ENCODE data around the gene MYO1D. TPM values are rescaled to one million over a fixed set of nuclear protein-coding genes. Genes with fewer than 3 reads are reported as not detected.

Gene MYO1D
- total RNA-seq, 2 experiments from 2014 or later, result 0.09 to 0.89 TPM

DNA sequence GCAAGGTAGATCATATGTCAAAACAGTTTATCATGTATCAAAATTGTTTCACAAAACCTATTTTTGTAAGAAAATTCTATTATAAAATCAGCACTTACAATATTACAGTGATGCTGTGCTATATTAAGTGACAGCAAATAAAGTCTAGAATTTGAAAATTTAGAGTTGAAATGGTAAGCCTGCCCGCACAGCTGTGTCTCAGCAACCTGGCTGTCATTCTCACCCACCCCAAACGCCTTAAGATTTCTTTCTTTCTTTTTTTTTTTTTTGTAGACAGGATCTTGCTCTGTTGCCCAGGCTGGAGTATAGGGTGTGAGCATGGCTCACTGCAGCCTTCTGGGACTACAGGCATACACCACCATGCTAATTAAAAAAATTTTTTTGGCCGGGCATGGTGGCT, 363.3 kb downstream of the MYO1D start:
- H3K79me2 ChIP-seq (ENCODE audit: insufficient read depth, low read depth, low read length), result no peaks in the 10 kb centered on the region
- ChIA-PET CTCF (ENCODE audit: unreplicated experiment) (no interaction called here), POLR2A (no interaction called here)
- no peaks in the 10 kb centered on the region for H3K36me3 ChIP-seq (ENCODE audit: insufficient read depth, low read length)
- no peak overlapping the region for H2AFZ ChIP-seq (ENCODE audit: low read length)
- no peak overlapping the region for H3K4me3 ChIP-seq (ENCODE audit: low read depth, low read length, poor library complexity, severe bottlenecking)
- no peak overlapping the region for H3K27ac ChIP-seq (ENCODE audit: low read depth, low read length, poor library complexity, severe bottlenecking)
- TF ChIP-seq EZH2phosphoT487 (IDR thresholded peaks at IDR 0.05; ENCODE audit: borderline replicate concordance, low read depth, low read length), result no peak
- TF ChIP-seq, protein P1, sequence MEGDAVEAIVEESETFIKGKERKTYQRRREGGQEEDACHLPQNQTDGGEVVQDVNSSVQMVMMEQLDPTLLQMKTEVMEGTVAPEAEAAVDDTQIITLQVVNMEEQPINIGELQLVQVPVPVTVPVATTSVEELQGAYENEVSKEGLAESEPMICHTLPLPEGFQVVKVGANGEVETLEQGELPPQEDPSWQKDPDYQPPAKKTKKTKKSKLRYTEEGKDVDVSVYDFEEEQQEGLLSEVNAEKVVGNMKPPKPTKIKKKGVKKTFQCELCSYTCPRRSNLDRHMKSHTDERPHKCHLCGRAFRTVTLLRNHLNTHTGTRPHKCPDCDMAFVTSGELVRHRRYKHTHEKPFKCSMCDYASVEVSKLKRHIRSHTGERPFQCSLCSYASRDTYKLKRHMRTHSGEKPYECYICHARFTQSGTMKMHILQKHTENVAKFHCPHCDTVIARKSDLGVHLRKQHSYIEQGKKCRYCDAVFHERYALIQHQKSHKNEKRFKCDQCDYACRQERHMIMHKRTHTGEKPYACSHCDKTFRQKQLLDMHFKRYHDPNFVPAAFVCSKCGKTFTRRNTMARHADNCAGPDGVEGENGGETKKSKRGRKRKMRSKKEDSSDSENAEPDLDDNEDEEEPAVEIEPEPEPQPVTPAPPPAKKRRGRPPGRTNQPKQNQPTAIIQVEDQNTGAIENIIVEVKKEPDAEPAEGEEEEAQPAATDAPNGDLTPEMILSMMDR (conservative IDR thresholded peaks at IDR 0.05; ENCODE audit: low read length), result no peak
- H3K4me2 ChIP-seq (ENCODE audit: low read length), result no peak overlapping the region
- no TSS peak for BruUV-seq (replicated peaks)
- H4K20me1 ChIP-seq (ENCODE audit: insufficient read depth, low read length), result no peaks in the 10 kb centered on the region
- peaks cover 17% of the 10 kb centered on the region for H3K4me1 ChIP-seq (ENCODE audit: insufficient read depth, low read length, poor library complexity, severe bottlenecking)
- no peak for DNase-seq (ENCODE audit: low spot score)
- H3K9me3 ChIP-seq (ENCODE audit: low read length), result no peaks in the 10 kb centered on the region
- H3K9me2 ChIP-seq (ENCODE audit: insufficient read depth, low read length), result no peaks in the 10 kb centered on the region
- intact Hi-C loops (cut with micrococcal nuclease; ENCODE audit: unreplicated experiment), result no loop called here

DNA sequence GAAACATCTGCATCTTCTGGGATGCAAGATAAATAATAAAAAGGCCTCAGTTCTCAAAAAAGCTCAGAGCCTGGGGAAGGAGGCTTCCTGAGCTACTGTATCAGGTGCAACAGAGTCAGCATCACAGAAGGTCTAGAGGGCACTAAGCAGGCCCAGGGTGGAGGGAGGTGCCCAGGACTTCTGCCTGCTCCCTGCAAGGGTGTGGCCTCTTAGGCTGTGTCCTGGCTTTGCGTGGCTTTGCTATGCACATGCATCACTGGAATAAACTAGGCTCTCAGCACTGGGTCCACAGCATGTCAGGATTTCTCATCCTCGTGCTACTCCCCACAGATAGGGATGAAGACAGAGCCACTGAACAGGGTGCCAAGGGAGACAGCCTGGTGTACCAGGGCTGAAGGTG, 364.6 kb downstream of the MYO1D start:
- H3K9me2 ChIP-seq (ENCODE audit: insufficient read depth, low read length), result no peaks in the 10 kb centered on the region
- peaks cover 17% of the 10 kb centered on the region for H3K4me1 ChIP-seq (ENCODE audit: insufficient read depth, low read length, poor library complexity, severe bottlenecking)
- no TSS peak for BruUV-seq (replicated peaks)
- H3K36me3 ChIP-seq (ENCODE audit: insufficient read depth, low read length), result no peaks in the 10 kb centered on the region
- no peaks in the 10 kb centered on the region for H3K9me3 ChIP-seq (ENCODE audit: low read length)
- H3K4me3 ChIP-seq (ENCODE audit: low read depth, low read length, poor library complexity, severe bottlenecking), result no peak overlapping the region
- no peak overlapping the region for H2AFZ ChIP-seq (ENCODE audit: low read length)
- CTCF ChIA-PET (ENCODE audit: unreplicated experiment), result no interaction called here
- H4K20me1 ChIP-seq (ENCODE audit: insufficient read depth, low read length), result no peaks in the 10 kb centered on the region
- DNase-seq (ENCODE audit: low spot score), result no peak
- intact Hi-C loops (cut with micrococcal nuclease; ENCODE audit: unreplicated experiment), result no loop called here
- no peak overlapping the region for H3K4me2 ChIP-seq (ENCODE audit: low read length)
- POLR2A ChIA-PET, result interaction anchor here (0.7 kb wide), 1 partner anchor 385 kb away, joined by 3 read pairs; no protein-coding TSS in a partner anchor
- H3K79me2 ChIP-seq (ENCODE audit: insufficient read depth, low read depth, low read length), result no peaks in the 10 kb centered on the region
- TF ChIP-seq, protein P1 (conservative IDR thresholded peaks at IDR 0.05; ENCODE audit: low read length), result no peak
- TF ChIP-seq EZH2phosphoT487 (IDR thresholded peaks at IDR 0.05; ENCODE audit: borderline replicate concordance, low read depth, low read length), result no peak
- no peak overlapping the region for H3K27ac ChIP-seq (ENCODE audit: low read depth, low read length, poor library complexity, severe bottlenecking)

DNA sequence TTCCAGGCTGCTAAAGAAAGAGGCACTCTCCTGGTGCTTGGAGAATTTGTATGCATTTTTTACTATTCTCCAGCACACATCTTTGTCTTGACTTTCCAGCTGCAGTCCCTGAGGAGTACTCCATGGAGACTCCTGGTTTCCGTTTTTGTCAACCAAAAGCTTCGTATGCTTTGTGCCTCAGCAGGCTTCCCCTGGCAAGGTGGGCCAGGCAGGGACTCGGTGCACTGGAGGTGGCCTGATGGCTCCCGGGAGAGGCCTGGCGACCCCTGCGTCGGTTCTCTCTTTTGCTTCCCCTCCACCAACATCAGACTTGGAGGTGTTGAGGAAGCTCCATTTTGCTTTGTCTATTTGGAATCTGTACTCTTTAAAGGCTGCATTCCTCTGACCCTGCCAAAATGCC, 366.5 kb downstream of the MYO1D start:
- TF ChIP-seq, protein P1 (conservative IDR thresholded peaks at IDR 0.05; ENCODE audit: low read length), result no peak
- no peak for TF ChIP-seq EZH2phosphoT487 (IDR thresholded peaks at IDR 0.05; ENCODE audit: borderline replicate concordance, low read depth, low read length)
- no peak overlapping the region for H3K27ac ChIP-seq (ENCODE audit: low read depth, low read length, poor library complexity, severe bottlenecking)
- H3K36me3 ChIP-seq (ENCODE audit: insufficient read depth, low read length), result no peaks in the 10 kb centered on the region
- H3K9me3 ChIP-seq (ENCODE audit: low read length), result no peaks in the 10 kb centered on the region
- intact Hi-C loops (cut with micrococcal nuclease; ENCODE audit: unreplicated experiment), result no loop called here
- H3K9me2 ChIP-seq (ENCODE audit: insufficient read depth, low read length), result no peaks in the 10 kb centered on the region
- no peak overlapping the region for H3K4me3 ChIP-seq (ENCODE audit: low read depth, low read length, poor library complexity, severe bottlenecking)
- peaks cover 9% of the 10 kb centered on the region for H3K4me1 ChIP-seq (ENCODE audit: insufficient read depth, low read length, poor library complexity, severe bottlenecking)
- H4K20me1 ChIP-seq (ENCODE audit: insufficient read depth, low read length), result no peaks in the 10 kb centered on the region
- no peak for DNase-seq (ENCODE audit: low spot score)
- H2AFZ ChIP-seq (ENCODE audit: low read length), result no peak overlapping the region
- ChIA-PET POLR2A (no interaction called here), CTCF (ENCODE audit: unreplicated experiment) (no interaction called here)
- H3K79me2 ChIP-seq (ENCODE audit: insufficient read depth, low read depth, low read length), result no peaks in the 10 kb centered on the region
- H3K4me2 ChIP-seq (ENCODE audit: low read length), result no peak overlapping the region
- BruUV-seq (replicated peaks), result no TSS peak
